GM12864 (cell line): ENCODE data around the gene RIMBP2.

ENCODE experiments used
- DNase-seq: peaks from one replicate; pipeline ENCODE4 v3.0.0-alpha.2; 2011; ENCODE audit warnings: low read depth
- H3K4me3 ChIP-seq: 2 replicates; pipeline ENCODE4 v1.5.1; 2011; ENCODE audit warnings: mild to moderate bottlenecking, low read depth, low read length, control low read depth
- CTCF ChIP-seq: IDR thresholded peaks from 2 replicates; pipeline ENCODE4 v1.5.1; 2011; ENCODE audit warnings: low read depth, mild to moderate bottlenecking, moderate library complexity, low read length, control low read depth, inconsistent platforms; ENCODE audit errors: missing control alignments

Gene RIMBP2

GRCh38 chr12:130520784-130521183 is 195.3 kb downstream of the RIMBP2 start:
- no peak for TF ChIP-seq CTCF
- H3K4me3 ChIP-seq = no peak overlapping the region
- DNase-seq = no peak

DNA sequence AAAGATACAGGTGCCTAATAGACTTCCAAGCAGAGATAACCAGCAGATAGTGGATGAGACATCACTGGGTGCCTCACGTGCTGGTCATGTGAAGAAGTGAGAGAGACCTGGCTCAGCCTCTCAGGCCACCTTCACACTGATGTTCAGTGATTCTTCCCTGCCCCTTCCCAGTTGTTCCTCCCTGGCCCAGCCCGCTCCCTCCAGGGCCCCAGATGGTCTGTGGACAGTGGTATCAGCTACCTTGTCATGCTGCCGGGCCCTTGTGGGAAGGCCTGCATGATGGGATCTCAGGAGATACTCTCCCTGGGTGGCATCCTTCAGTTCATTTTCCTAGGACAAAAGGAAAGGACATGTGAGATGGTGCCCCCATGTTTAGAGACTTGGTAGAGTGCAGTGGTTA is 198.5 kb downstream of the RIMBP2 start:
- TF ChIP-seq CTCF = no peak
- DNase-seq = no peak
- no peak overlapping the region for H3K4me3 ChIP-seq

DNA sequence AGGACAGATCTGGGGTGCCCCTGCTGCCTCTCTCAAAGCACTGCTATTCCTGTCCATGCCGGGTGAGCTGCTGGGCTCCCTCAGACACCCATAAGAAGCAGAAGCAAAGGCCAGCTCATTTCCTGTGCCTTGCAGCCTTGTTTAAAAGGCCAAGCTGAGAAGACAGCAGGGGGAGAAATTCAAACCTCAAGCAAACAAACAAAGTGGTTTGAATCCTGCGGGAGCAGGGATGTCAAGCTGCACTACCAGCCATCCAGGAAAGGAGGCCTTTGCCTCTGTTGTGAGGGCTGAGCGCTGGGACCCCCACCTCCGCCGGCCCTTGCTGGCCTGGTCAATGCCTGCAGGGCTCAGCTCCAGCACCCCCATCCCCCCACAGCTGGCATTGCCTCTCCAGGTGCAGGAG is 201.9 kb downstream of the RIMBP2 start:
- TF ChIP-seq CTCF = no peak
- DNase-seq = no peak
- H3K4me3 ChIP-seq = no peak overlapping the region

- H3K4me3 ChIP-seq = no peak overlapping the region
- no peak for DNase-seq
- no peak for TF ChIP-seq CTCF
These were observed 202.5 kb downstream of the RIMBP2 start for GRCh38 chr12:130513556-130513955.

DNA sequence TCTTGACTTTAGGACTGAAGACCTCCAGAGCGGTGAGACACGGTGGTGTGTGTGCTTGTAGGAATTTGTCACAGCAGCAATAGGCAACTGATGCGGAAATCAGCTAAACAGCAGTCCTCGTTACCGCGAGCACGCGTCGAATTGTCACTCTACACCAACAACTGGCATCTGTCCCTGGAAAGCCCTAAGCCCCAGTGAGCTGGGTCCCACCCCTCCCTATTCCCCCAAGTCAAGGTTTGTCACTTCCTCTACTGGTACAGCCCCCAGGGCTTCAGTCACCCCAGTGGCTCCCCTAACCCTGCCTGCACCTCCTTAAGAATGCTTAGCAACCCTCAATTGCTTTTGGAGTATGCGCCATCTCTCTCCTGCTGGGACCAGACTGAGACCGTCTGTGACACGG is 204.8 kb downstream of the RIMBP2 start:
- no peak for TF ChIP-seq CTCF
- no peak overlapping the region for H3K4me3 ChIP-seq
- DNase-seq = no peak

DNA sequence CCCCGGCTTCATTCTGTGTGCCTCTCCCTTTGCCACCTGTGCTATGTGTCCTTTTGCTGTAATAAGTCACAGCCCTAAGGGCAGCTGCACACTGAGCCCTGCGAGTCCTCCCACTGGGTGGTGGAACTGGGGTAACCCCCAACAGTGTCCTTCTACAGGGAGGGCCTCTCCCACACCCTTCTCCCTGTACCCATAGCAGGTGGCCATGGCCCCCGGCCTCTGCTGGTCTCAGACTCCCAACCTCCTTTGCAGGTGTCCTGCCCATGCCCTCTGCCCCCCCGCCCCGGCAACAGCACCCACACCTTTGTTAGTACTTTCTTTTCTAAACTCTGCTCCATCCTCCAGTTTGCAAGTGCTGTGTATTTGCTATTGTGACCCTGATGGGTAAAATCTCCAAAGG is 206.6 kb downstream of the RIMBP2 start:
- no peak for TF ChIP-seq CTCF
- no peak overlapping the region for H3K4me3 ChIP-seq
- DNase-seq = no peak

DNA sequence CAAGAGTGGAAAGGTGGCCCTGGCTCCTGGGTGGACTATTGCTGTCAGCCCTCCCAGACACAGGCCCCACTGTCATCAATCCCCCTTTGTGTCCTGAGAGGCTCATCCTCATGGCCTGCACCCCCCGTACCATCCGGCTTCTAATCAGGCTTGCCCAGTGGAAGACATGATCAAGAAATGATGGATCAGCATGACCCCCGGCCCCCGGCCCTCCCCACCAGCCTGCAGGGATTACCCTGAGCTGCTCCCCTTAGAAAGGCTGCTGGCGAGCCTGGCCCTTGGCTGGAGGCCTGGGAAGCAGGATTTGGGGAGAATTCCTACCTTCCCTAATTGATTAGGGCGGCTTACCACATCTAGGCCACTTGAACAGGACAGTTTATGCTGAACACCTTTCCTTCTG is 207.3 kb downstream of the RIMBP2 start:
- DNase-seq = no peak
- no peak for TF ChIP-seq CTCF
- H3K4me3 ChIP-seq = no peak overlapping the region
